ENCODE results near the gene TMEM255A. TPM values are rescaled to one million over a fixed set of nuclear protein-coding genes. Genes with fewer than 3 reads are reported as not detected.

TMEM255A gene
- total RNA-seq, 2 experiments from 2014 or later = not detected

- Histone ChIP-seq H3K9me3 (ENCODE audit: low read length) (no peaks in the 10 kb centered on the region), H3K9me2 (ENCODE audit: insufficient read depth, low read length) (no peaks in the 10 kb centered on the region), H3K27ac (ENCODE audit: low read depth, low read length, poor library complexity, severe bottlenecking) (no peak overlapping the region), H3K79me2 (ENCODE audit: insufficient read depth, low read depth, low read length) (no peaks in the 10 kb centered on the region), H2AFZ (ENCODE audit: low read length) (no peak overlapping the region), H3K4me3 (ENCODE audit: low read depth, low read length, poor library complexity, severe bottlenecking) (no peak overlapping the region), H3K4me2 (ENCODE audit: low read length) (no peak overlapping the region), H4K20me1 (ENCODE audit: insufficient read depth, low read length) (no peaks in the 10 kb centered on the region), H3K36me3 (ENCODE audit: insufficient read depth, low read length) (no peaks in the 10 kb centered on the region), H3K4me1 (ENCODE audit: insufficient read depth, low read length, poor library complexity, severe bottlenecking) (no peaks in the 10 kb centered on the region)
- intact Hi-C loops (cut with micrococcal nuclease; ENCODE audit: unreplicated experiment) = no loop called here
- ChIA-PET CTCF (ENCODE audit: unreplicated experiment) (no interaction called here), POLR2A (no interaction called here)
- no peak for DNase-seq (ENCODE audit: low spot score)
- TF ChIP-seq CTCF (conservative IDR thresholded peaks at IDR 0.05; ENCODE audit: low read length) (no peak), EZH2phosphoT487 (IDR thresholded peaks at IDR 0.05; ENCODE audit: borderline replicate concordance, low read depth, low read length) (no peak)
- BruUV-seq (replicated peaks) = no TSS peak
These were observed 45.9 kb upstream of the TMEM255A start for GRCh38 chrX:120357186-120357585.

GRCh38 chrX:120356084-120356483 is 44.8 kb upstream of the TMEM255A start:
- CTCF ChIA-PET (ENCODE audit: unreplicated experiment) = no interaction called here
- intact Hi-C loops (cut with micrococcal nuclease; ENCODE audit: unreplicated experiment) = no loop called here
- no peaks in the 10 kb centered on the region for H3K4me1 ChIP-seq (ENCODE audit: insufficient read depth, low read length, poor library complexity, severe bottlenecking)

More at GRCh38 chrX:120356084-120356483, 44.8 kb upstream of the TMEM255A start:
- TF ChIP-seq CTCF (conservative IDR thresholded peaks at IDR 0.05; ENCODE audit: low read length) = no peak
- no peak for TF ChIP-seq EZH2phosphoT487 (IDR thresholded peaks at IDR 0.05; ENCODE audit: borderline replicate concordance, low read depth, low read length)
- no peak overlapping the region for H3K4me3 ChIP-seq (ENCODE audit: low read depth, low read length, poor library complexity, severe bottlenecking)
- H3K36me3 ChIP-seq (ENCODE audit: insufficient read depth, low read length) = no peaks in the 10 kb centered on the region
- BruUV-seq (replicated peaks) = no TSS peak
- no peaks in the 10 kb centered on the region for H4K20me1 ChIP-seq (ENCODE audit: insufficient read depth, low read length)
- DNase-seq (ENCODE audit: low spot score) = no peak
- H3K27ac ChIP-seq (ENCODE audit: low read depth, low read length, poor library complexity, severe bottlenecking) = no peak overlapping the region
- H3K79me2 ChIP-seq (ENCODE audit: insufficient read depth, low read depth, low read length) = no peaks in the 10 kb centered on the region
- no peaks in the 10 kb centered on the region for H3K9me2 ChIP-seq (ENCODE audit: insufficient read depth, low read length)
- no peaks in the 10 kb centered on the region for H3K9me3 ChIP-seq (ENCODE audit: low read length)
- no peak overlapping the region for H3K4me2 ChIP-seq (ENCODE audit: low read length)
- H2AFZ ChIP-seq (ENCODE audit: low read length) = no peak overlapping the region
- POLR2A ChIA-PET = no interaction called here

All from OCI-LY7 (cell line).